Measurements from ENCODE around the gene BLOC1S6. TPM values are rescaled to one million over a fixed set of nuclear protein-coding genes. Genes with fewer than 3 reads are reported as not detected.
"Not testable (repeated sequence)": the region's sequence is repeated elsewhere in the genome, so short reads cannot be mapped to it uniquely, and the experiment has no call there.

Gene BLOC1S6
- total RNA-seq, 1 donor from 2014 or later, result 41.2 TPM

- Mint-ChIP-seq H3K27ac (no peak overlapping the region), H3K4me3 (no peak overlapping the region), H3K27me3 (no peaks in the 10 kb centered on the region), H3K36me3 (ENCODE audit: low read depth) (peaks cover 16% of the 10 kb centered on the region), H3K9me3 (peaks cover 4% of the 10 kb centered on the region), H3K4me1 (peaks cover 41% of the 10 kb centered on the region)
- no peak for DNase-seq
- ChIA-PET CTCF (no interaction called here), POLR2A (no interaction called here)
- no peak for TF ChIP-seq CTCF (IDR thresholded peaks at IDR 0.05)
- no peak for ATAC-seq (ENCODE audit: low read depth)
- intact Hi-C loops (cut with micrococcal nuclease), result no loop called here
Observed at GRCh38 chr15:45648521-45649200, 61.5 kb downstream of the BLOC1S6 start.

GRCh38 chr15:45650007-45650406 is 62.8 kb downstream of the BLOC1S6 start:
- H3K27me3 Mint-ChIP-seq; CTCF ChIA-PET; ATAC-seq (ENCODE audit: low read depth); H3K9me3 Mint-ChIP-seq; H3K4me3 Mint-ChIP-seq; intact Hi-C loops (cut with micrococcal nuclease); DNase-seq; H3K27ac Mint-ChIP-seq: not testable (repeated sequence)
- peaks cover 16% of the 10 kb centered on the region for H3K36me3 Mint-ChIP-seq (ENCODE audit: low read depth)
- POLR2A ChIA-PET, result interaction anchor here (0.5 kb wide), 1 partner anchor 33 kb away, joined by 6 read pairs; no protein-coding TSS in a partner anchor
- peaks cover 42% of the 10 kb centered on the region for H3K4me1 Mint-ChIP-seq

- CTCF ChIA-PET, result no interaction called here
- Mint-ChIP-seq H3K9me3 (peaks cover 4% of the 10 kb centered on the region), H3K4me3 (no peak overlapping the region), H3K4me1 (peaks cover 37% of the 10 kb centered on the region), H3K27me3 (no peaks in the 10 kb centered on the region), H3K27ac (no peak overlapping the region), H3K36me3 (ENCODE audit: low read depth) (peaks cover 14% of the 10 kb centered on the region)
- no peak for ATAC-seq (ENCODE audit: low read depth)
- DNase-seq, result no peak
- POLR2A ChIA-PET, result interaction anchor here (0.6 kb wide), 1 partner anchor 986 kb away, joined by 14 read pairs; no protein-coding TSS in a partner anchor
- intact Hi-C loops (cut with micrococcal nuclease), result no loop called here
- no peak for TF ChIP-seq CTCF (IDR thresholded peaks at IDR 0.05)
Observed at GRCh38 chr15:45650889-45651525, 63.8 kb downstream of the BLOC1S6 start.

GRCh38 chr15:45653702-45654424 is 66.7 kb downstream of the BLOC1S6 start:
- H3K27me3 Mint-ChIP-seq, result no peaks in the 10 kb centered on the region
- POLR2A ChIA-PET, result no interaction called here
- CTCF ChIA-PET, result interaction anchor here (0.8 kb wide), 1 partner anchor 40 kb away, joined by 3 read pairs; no protein-coding TSS in a partner anchor
- TF ChIP-seq CTCF (IDR thresholded peaks at IDR 0.05), result no peak
- intact Hi-C loops (cut with micrococcal nuclease), result no loop called here
- H3K36me3 Mint-ChIP-seq (ENCODE audit: low read depth), result peaks cover 13% of the 10 kb centered on the region
- H3K4me1 Mint-ChIP-seq, result peaks cover 33% of the 10 kb centered on the region
- H3K9me3 Mint-ChIP-seq, result peaks cover 4% of the 10 kb centered on the region
- no peak overlapping the region for H3K27ac Mint-ChIP-seq
- ATAC-seq (ENCODE audit: low read depth) (no peak), DNase-seq (no peak)
- no peak overlapping the region for H3K4me3 Mint-ChIP-seq

- no peak for TF ChIP-seq CTCF (IDR thresholded peaks at IDR 0.05)
- no peaks in the 10 kb centered on the region for H3K27me3 Mint-ChIP-seq
- POLR2A ChIA-PET, result no interaction called here
- intact Hi-C loops (cut with micrococcal nuclease), result no loop called here
- no peak overlapping the region for H3K4me3 Mint-ChIP-seq
- ATAC-seq (ENCODE audit: low read depth) (no peak), DNase-seq (no peak)
- H3K9me3 Mint-ChIP-seq, result peaks cover 4% of the 10 kb centered on the region
- CTCF ChIA-PET, result no interaction called here
- peaks cover 31% of the 10 kb centered on the region for H3K4me1 Mint-ChIP-seq
- no peak overlapping the region for H3K27ac Mint-ChIP-seq
- H3K36me3 Mint-ChIP-seq (ENCODE audit: low read depth), result peaks cover 22% of the 10 kb centered on the region
Observed at GRCh38 chr15:45654749-45655148, 67.6 kb downstream of the BLOC1S6 start.

Data from activated B cell treated with CpG ODN at 0.5 μM for 24 hours (primary cell).